AG04449 (cell line): ENCODE data around the gene CRADD.
"Not testable (repeated sequence)": the region's sequence is repeated elsewhere in the genome, so short reads cannot be mapped to it uniquely, and the experiment has no call there.

Experiments used
- CTCF ChIA-PET: fragments of 350-600 bp; formaldehyde crosslinking; extraction: SDS; loops from one replicate; lab custom pipeline; 2021; ENCODE audit warnings: antibody characterized with exemption; lab: Yijun Ruan, JAX
- POLR2A ChIA-PET: fragments of 400-600, 350-600 bp; formaldehyde crosslinking; extraction: SDS; loops from one replicate; lab custom pipeline; 2020; ENCODE audit warnings: antibody characterized with exemption, inconsistent platforms; lab: Yijun Ruan, JAX
- DNase-seq: peaks from one replicate; pipeline ENCODE4 v3.0.0-alpha.2; 2010; ENCODE audit warnings: low read depth, low spot score
- H3K4me3 ChIP-seq: 2 replicates; pipeline ENCODE4 v1.5.1; 2011; ENCODE audit warnings: low read depth, mild to moderate bottlenecking, control low read depth, low read length
- TF ChIP-seq, protein P1 (sequence below): IDR thresholded peaks from one replicate; pipeline ENCODE4 v1.5.1; 2011; ENCODE audit warnings: mild to moderate bottlenecking, moderate library complexity, low read length, control low read depth, inconsistent platforms; ENCODE audit not compliant: insufficient read depth; ENCODE audit errors: missing control alignments

The CRADD gene

DNA sequence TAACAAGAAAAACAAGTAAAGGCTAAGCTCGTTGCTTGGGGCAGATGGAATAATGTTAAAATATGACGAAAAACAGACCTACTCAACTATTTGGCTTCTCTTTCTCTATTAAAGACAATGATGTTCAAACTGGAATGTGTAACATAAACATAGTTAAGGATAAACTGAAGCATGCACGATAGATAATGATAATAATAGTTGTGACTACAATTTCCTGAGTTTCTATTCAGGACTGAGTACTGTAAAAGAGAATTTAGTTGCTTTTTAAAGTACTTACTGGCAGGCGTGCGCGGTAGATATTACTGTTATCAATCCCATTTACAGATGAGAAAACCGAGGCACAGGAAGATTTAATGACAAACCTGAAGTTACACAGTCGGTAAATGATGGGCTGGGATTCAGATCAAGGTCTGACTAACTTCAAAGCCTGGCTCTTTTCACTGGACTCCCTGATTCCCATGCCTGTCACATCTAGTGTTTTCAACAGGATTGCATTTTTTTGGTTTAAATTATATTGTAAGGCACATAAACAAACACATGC, 103.0 kb downstream of the CRADD start:
- no peak overlapping the region for H3K4me3 ChIP-seq
- TF ChIP-seq, protein P1, sequence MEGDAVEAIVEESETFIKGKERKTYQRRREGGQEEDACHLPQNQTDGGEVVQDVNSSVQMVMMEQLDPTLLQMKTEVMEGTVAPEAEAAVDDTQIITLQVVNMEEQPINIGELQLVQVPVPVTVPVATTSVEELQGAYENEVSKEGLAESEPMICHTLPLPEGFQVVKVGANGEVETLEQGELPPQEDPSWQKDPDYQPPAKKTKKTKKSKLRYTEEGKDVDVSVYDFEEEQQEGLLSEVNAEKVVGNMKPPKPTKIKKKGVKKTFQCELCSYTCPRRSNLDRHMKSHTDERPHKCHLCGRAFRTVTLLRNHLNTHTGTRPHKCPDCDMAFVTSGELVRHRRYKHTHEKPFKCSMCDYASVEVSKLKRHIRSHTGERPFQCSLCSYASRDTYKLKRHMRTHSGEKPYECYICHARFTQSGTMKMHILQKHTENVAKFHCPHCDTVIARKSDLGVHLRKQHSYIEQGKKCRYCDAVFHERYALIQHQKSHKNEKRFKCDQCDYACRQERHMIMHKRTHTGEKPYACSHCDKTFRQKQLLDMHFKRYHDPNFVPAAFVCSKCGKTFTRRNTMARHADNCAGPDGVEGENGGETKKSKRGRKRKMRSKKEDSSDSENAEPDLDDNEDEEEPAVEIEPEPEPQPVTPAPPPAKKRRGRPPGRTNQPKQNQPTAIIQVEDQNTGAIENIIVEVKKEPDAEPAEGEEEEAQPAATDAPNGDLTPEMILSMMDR, result no peak
- no peak for DNase-seq
- ChIA-PET POLR2A (no interaction called here), CTCF (interaction anchor here (1.0 to 1.8 kb wide), 3 partner anchors 10 to 321 kb away, joined by 3 to 8 read pairs (median 4); no protein-coding TSS in a partner anchor)

DNA sequence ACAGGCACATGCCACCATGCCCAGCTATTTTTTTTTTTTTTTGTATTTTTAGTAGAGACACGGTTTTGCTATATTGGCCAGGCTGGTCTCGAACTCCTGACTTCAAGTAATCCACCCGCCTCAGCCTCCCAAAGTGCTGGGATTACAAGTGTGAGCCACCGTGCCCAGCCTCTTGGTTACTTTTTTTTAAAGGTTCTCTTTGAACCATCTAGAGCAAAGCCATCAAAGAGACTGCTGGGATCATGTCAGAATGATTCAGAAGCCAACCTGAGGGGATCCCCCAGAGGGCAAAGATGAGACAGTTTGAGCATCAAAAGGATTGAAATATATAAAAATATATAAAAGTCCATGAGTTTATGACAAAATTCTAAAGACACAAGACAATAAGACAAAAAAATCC, 103.7 kb downstream of the CRADD start:
- CTCF ChIA-PET, result interaction anchor here (0.7 to 1.8 kb wide), 3 partner anchors 14 to 320 kb away, joined by 3 to 4 read pairs (median 3); no protein-coding TSS in a partner anchor
- POLR2A ChIA-PET, H3K4me3 ChIP-seq, DNase-seq: not testable (repeated sequence)

DNA sequence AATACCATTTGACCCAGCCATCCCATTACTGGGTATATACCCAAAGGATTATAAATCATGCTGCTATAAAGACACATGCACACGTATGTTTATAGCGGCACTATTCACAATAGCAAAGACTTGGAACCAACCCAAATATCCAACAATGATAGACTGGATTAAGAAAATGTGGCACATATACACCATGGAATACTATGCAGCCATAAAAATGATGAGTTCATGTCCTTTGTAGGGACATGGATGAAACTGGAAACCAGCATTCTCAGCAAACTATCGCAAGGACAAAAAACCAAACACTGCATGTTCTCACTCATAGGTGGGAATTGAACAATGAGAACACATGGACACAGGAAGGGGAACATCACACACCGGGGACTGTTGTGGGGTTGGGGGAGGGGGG, 104.8 kb downstream of the CRADD start:
- POLR2A ChIA-PET, result not testable (repeated sequence)

DNA sequence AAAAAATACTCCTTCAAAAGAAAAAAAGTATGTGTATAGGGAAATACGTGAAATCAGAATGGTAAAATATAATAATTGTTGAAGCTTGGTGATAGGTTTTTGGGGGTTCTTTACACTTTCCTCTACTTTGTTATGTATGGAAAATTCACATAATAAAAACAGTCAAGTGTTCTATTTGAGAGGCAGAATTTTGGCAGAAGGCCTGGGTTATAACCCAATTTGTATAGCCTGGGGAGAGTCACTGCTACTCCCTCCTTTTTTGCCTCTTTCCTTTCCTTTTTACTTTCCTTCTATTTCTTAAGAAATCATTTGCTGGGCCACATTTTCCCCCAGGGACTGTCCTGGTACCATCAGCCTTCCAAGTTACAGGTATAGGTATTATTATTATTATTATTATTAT, 105.7 kb downstream of the CRADD start:
- H3K4me3 ChIP-seq, result no peak overlapping the region
- TF ChIP-seq, protein P1, result no peak
- ChIA-PET POLR2A (no interaction called here), CTCF (interaction anchor here (2.0 kb wide), 1 partner anchor 292 kb away, joined by 5 read pairs; no protein-coding TSS in a partner anchor)
- no peak for DNase-seq

More for the DNA sequence above, 104.8 kb downstream of the CRADD start:
- H3K4me3 ChIP-seq, DNase-seq: not testable (repeated sequence)
- CTCF ChIA-PET, result interaction anchor here (1.0 to 1.8 kb wide), 2 partner anchors 15 to 319 kb away, joined by 3 to 4 read pairs; no protein-coding TSS in a partner anchor

DNA sequence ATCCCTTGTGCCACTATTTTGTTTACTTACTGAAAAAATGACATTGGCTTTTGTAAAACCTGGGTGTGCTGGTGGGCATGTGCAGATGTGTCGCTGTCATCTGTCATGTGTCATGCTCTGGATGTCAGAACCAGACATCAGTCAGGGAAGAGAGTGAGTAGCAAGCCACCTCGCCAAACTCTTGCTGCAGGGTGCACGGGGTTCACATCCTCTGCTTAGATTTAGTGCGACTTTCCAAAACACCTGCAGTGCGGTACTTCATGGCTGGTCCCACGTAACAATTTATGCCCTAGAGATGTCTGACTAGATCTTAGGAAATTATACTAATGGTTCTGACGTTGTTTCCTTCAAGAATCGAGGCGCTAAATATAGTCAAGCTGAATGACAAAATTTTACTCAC, 106.7 kb downstream of the CRADD start:
- TF ChIP-seq, protein P1, result no peak
- H3K4me3 ChIP-seq, result no peak overlapping the region
- POLR2A ChIA-PET, result interaction anchor here (2.1 kb wide), 1 partner anchor 318 kb away, joined by 6 read pairs; no protein-coding TSS in a partner anchor
- CTCF ChIA-PET, result interaction anchor here (0.7 to 3.0 kb wide), 5 partner anchors 10 to 317 kb away, joined by 3 to 27 read pairs (median 5); no protein-coding TSS in a partner anchor
- no peak for DNase-seq

DNA sequence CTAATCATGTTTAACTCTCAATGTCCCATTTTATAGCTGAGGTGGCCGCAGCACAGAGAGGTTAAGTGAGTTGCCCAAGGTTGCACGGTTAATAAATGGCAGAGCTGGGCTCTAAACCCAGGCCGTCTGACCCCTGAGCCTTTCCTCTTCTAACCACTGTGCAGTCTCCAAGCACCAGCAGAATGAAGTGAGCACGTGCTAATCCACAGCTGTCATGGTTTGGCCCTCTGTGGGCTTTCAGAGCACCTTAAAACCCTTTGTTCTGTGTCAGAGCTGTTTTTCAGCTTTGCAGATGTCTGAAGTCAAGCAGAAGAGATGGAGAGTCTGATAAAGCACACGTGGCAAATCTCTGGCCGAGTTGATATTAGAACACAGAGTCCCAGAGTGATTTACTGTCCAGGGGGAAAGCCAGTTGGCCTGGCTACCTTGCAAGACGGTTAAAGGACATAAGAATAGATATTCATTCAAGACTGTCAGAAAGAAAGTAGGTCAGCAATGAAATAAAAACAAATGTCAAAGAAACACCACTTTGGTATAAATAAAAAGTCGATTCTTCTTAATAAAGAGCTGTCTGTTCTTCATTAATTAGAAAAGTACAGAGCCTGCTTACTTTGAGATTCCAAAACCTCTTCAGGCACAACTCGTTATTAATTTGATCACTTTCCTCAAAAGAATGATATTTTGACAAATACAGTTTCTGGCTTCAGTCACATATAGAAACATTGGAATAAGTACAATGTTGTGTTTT, 107.3 kb downstream of the CRADD start:
- no peak overlapping the region for H3K4me3 ChIP-seq
- TF ChIP-seq, protein P1, result no peak
- POLR2A ChIA-PET, result interaction anchor here (0.6 to 2.1 kb wide), 2 partner anchors 19 to 317 kb away, joined by 3 to 6 read pairs; no protein-coding TSS in a partner anchor
- no peak for DNase-seq
- CTCF ChIA-PET, result interaction anchor here (0.6 to 3.0 kb wide), 5 partner anchors 18 to 317 kb away, joined by 3 to 27 read pairs (median 4); no protein-coding TSS in a partner anchor
